Psoas muscle (tissue), 8 donors: ENCODE measurements around the gene GAB3. TPM values are rescaled to one million over a fixed set of nuclear protein-coding genes. Genes with fewer than 3 reads are reported as not detected.

Experiments
- ATAC-seq, 4 donors: fragments of 200-7000 bp; cut with Tn5 transposase; one replicate each; pipeline ENCODE4 v1.9.1; 2020; ENCODE audit warnings: moderate library complexity in 3 of 4, mild to moderate bottlenecking in 2 of 4
- DNase-seq, 2 donors: peaks; one replicate each; pipeline ENCODE4 v3.0.0-alpha.2; 2020
- H3K27ac ChIP-seq: fragments of 200-600 bp; one replicate; pipeline ENCODE4 v1.8.0; 2022
- H3K27me3 ChIP-seq, 3 donors: fragments of 200-600 bp in 1 of 3; one replicate each; pipeline versions ENCODE4 v1.6.1 to v1.8.0; 2013 to 2022; ENCODE audit warnings: low read length in 2 of 3, mild to moderate bottlenecking in 2 of 3, moderate library complexity in 1 of 3; ENCODE audit not compliant: insufficient read depth in 3 of 3
- H3K36me3 ChIP-seq, 2 donors: fragments of 200-600 bp in 1 of 2; one replicate each; pipeline versions ENCODE4 v1.6.1 to v1.8.0; 2013 to 2022; ENCODE audit warnings: low read depth in 1 of 2, mild to moderate bottlenecking in 1 of 2, moderate library complexity in 1 of 2; ENCODE audit not compliant: insufficient read depth in 1 of 2
- H3K4me1 ChIP-seq: fragments of 200-600 bp; one replicate; pipeline ENCODE4 v1.8.0; 2022
- H3K4me3 ChIP-seq: fragments of 200-600 bp; one replicate; pipeline ENCODE4 v1.8.0; 2022; ENCODE audit warnings: mild to moderate bottlenecking
- H3K9me3 ChIP-seq: fragments of 200-600 bp; one replicate; pipeline ENCODE4 v1.8.0; 2022
- WGBS, 3 donors: extraction: QIAGEN DNeasy Blood & Tissue Kit; methylation state at CpG; one replicate each; pipeline versions ENCODE4 v1.1.6 to v1.1.7; 2013; 5-methylcytosine and 5-hydroxymethylcytosine counted together
- intact Hi-C, 2 donors: fragments of 100-400 bp; cut with DNase I; formaldehyde crosslinking; loops; one replicate each; pipeline versions ENCODE4 v1.11.0 to v1.14.2; 2022
- polyA plus RNA-seq, 3 donors: library from polyadenylated mRNA; stranded (reverse); fragments of 200-250 nt; gene quantifications; one replicate each; pipeline ENCODE4 v1.2.3, GENCODE V29; 2013
- total RNA-seq, 4 donors: library from RNA; stranded (reverse); fragmentation: NEBNext Ultra II Directional in 2 of 4; extraction: Animal tissue kit (Norgen Biotek cat#: 25700) in 2 of 4; gene quantifications; one replicate each; pipeline versions ENCODE4 v1.2.1 to v1.2.4, GENCODE V29; 2021 to 2023
- TF ChIP-seq, protein P1 (sequence below): fragments of 200-600 bp; IDR thresholded peaks from one replicate; pipeline ENCODE4 v1.8.0; 2022; ENCODE audit warnings: antibody characterized with exemption
- donor health status: healthy with polysubstance abuse.
- donor health status: DM: no; HTN: no; CAD: no; lungs with moderate emphysema.
- donor health status: Bipolar disorder and iron deficiency.
- donor health status: healthy.
- donor health status: DM: yes; HTN: yes; CAD: no.
- donor health status: DM: no; HTN: no; CAD: no.
- donor health status: DM: no; HTN: no; CAD: no.
- donor health status: DM: yes; HTN: yes; CAD: no.

Gene GAB3
- total and polyA plus RNA-seq, 7 donors = 0.61 to 3.4 (median 1.4) TPM

DNA sequence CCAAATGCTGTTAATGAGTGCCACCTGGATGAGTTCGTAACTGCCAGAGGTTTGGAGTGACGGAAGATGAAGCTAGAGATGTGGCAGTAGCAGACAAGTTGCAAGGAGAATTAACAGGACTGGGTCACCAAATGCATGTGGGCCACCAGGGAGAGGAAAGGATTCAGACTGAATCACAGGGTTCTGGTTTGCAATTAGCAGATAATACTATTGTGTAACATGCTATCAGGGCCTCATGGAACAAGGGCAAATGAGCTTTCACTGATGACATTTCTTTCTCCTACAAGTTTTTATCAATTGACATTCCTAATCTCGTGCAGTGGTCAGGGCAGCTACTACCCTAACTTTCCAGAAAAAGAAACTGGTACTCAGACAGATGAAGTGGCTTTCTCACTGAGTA lies 21.4 kb downstream of the GAB3 start:
- intact Hi-C loops = no loop called here
- Histone ChIP-seq H3K36me3 (no peaks in the 10 kb centered on the region), H3K27me3 (no peaks in the 10 kb centered on the region), H3K27ac (peak overlapping the region; percentile 67), H3K4me3 (no peak overlapping the region), H3K4me1 (peaks cover 58% of the 10 kb centered on the region), H3K9me3 (no peaks in the 10 kb centered on the region)
- WGBS, 3 donors = 60 to 91% (median 73%) methylated on average over 3 of the region's 3 CpGs
- TF ChIP-seq, protein P1, sequence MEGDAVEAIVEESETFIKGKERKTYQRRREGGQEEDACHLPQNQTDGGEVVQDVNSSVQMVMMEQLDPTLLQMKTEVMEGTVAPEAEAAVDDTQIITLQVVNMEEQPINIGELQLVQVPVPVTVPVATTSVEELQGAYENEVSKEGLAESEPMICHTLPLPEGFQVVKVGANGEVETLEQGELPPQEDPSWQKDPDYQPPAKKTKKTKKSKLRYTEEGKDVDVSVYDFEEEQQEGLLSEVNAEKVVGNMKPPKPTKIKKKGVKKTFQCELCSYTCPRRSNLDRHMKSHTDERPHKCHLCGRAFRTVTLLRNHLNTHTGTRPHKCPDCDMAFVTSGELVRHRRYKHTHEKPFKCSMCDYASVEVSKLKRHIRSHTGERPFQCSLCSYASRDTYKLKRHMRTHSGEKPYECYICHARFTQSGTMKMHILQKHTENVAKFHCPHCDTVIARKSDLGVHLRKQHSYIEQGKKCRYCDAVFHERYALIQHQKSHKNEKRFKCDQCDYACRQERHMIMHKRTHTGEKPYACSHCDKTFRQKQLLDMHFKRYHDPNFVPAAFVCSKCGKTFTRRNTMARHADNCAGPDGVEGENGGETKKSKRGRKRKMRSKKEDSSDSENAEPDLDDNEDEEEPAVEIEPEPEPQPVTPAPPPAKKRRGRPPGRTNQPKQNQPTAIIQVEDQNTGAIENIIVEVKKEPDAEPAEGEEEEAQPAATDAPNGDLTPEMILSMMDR = no peak
- ATAC-seq (no peak), DNase-seq (no peak)

DNA sequence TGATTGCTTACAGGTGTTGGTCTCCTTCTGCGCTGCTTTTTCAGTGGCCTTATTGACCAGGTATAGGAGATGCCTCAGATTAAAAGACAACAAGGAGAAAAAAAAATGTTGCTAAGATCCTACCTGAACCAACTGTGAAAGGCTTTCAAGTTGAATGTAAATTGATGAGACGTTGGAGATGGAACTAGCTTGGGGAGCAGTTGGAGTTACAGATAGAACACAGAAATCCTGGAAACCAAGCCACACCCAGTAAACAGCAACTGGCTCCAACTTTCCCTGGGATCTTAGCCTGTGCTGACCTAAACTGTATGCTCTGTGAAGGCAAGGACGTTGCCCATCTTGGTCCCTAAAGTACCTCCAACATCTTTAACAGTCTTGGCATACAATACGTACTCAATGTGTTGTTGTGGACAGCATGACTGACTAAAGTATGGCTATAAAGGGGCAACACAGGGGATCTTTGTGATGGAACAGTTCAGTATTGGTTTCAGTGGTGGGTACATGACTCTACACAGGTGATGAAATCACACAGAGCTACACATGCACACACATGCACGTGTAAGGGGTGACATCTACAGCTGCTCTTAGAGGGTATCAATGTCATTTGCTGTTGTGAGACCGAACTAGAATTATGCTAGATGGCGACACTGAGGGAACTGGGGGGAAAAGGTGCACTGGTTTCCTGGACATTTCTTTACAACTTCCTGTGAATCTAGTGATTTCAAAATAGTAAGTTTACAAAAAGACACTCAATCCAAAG lies 22.3 kb downstream of the GAB3 start:
- ATAC-seq (no peak), DNase-seq (no peak)
- TF ChIP-seq, protein P1 = no peak
- Histone ChIP-seq H3K4me3 (no peak overlapping the region), H3K36me3 (no peaks in the 10 kb centered on the region), H3K27ac (peak overlapping the region; percentile 59), H3K27me3 (no peaks in the 10 kb centered on the region), H3K9me3 (no peaks in the 10 kb centered on the region), H3K4me1 (peaks cover 51% of the 10 kb centered on the region)
- 64 to 70% (median 65%) methylated on average over 7 of the region's 7 CpGs for WGBS, 3 donors
- intact Hi-C loops = no loop called here

GRCh38 chrX:154727871-154728270 lies 23.0 kb downstream of the GAB3 start:
- DNase-seq (peak; percentile 67 to 72), ATAC-seq (peak; percentile 28 to 60 (median 50))
- Histone ChIP-seq H3K9me3 (no peaks in the 10 kb centered on the region), H3K27ac (peak overlapping the region; percentile 59), H3K27me3 (no peaks in the 10 kb centered on the region), H3K36me3 (no peaks in the 10 kb centered on the region), H3K4me1 (peaks cover 50% of the 10 kb centered on the region), H3K4me3 (no peak overlapping the region)
- TF ChIP-seq, protein P1 = no peak
- intact Hi-C loops = no loop called here
- 36 to 43% (median 40%) methylated on average over 3 of the region's 3 CpGs for WGBS, 3 donors

DNA sequence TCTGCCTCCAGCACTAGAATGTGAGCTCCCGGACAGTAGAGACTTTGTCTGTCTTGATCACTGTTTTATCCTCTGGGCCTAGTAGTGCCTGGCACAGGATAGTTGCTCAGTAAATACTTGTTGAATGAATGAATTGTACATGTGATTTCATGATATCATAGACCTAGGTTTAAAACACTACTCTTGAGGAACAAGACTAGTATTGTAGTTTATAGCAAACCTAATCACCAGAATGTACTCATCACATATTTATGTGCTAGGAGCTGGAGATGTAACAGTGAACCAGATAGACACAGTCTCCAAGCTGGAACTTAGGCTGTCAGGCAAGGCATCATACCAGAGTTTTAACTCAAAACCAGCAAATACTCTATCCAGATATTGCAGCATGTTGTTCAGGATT lies 23.5 kb downstream of the GAB3 start:
- H3K4me1 ChIP-seq = peaks cover 47% of the 10 kb centered on the region
- intact Hi-C loops = no loop called here
- no peaks in the 10 kb centered on the region for H3K36me3 ChIP-seq
- 69 to 90% (median 84%) methylated on average over 1 of the region's 1 CpG for WGBS, 3 donors
- H3K9me3 ChIP-seq = no peaks in the 10 kb centered on the region
- peak overlapping the region; percentile 59 for H3K27ac ChIP-seq
- no peak for DNase-seq
- no peak for ATAC-seq
- H3K4me3 ChIP-seq = no peak overlapping the region
- no peaks in the 10 kb centered on the region for H3K27me3 ChIP-seq
- TF ChIP-seq, protein P1 = no peak
